KBM-7 (cell line): ENCODE measurements around the gene SASH3.

Source experiments
- DNase-seq: peaks from one replicate; pipeline ENCODE4 v3.0.0-alpha.2; 2015
- in situ Hi-C: fragments of 300-500 bp; cut with MboI; formaldehyde crosslinking; loops from 2 replicates; pipeline ENCODE4 v1.14.3; 2020; ENCODE audit warnings: low sequenced_read_pairs, low pct_unique_long_range_greater_than_20kb, mixed read lengths

SASH3 gene

DNA sequence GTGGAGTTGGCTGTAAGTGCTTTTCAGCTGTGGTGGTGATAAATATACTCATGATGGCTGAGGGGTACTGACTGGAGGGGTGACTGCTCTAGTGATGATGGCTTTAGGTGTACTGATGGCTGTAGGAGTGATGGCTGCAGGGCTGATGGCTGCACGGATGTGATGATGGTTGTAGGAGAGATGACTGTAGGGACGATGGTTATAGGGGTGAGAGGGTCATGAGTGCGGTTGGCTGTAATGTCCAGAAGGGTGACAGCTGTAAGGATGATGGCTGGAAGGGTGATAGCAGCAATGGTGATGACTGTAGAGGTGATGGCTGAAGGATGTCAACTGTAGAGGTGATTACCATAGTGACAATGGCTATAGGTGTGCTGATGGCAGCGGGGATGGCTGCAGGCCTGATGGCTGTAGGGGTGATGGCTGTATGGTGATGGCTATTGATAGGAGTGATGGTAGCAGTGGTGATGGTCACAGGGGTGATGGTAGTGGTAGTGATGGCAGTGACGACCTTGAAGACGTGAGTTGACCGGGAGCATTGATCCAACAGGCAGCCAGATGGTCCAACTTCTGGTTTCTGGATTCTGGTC is 570 bp upstream of the SASH3 start:
- in situ Hi-C loops: no loop called here

DNA sequence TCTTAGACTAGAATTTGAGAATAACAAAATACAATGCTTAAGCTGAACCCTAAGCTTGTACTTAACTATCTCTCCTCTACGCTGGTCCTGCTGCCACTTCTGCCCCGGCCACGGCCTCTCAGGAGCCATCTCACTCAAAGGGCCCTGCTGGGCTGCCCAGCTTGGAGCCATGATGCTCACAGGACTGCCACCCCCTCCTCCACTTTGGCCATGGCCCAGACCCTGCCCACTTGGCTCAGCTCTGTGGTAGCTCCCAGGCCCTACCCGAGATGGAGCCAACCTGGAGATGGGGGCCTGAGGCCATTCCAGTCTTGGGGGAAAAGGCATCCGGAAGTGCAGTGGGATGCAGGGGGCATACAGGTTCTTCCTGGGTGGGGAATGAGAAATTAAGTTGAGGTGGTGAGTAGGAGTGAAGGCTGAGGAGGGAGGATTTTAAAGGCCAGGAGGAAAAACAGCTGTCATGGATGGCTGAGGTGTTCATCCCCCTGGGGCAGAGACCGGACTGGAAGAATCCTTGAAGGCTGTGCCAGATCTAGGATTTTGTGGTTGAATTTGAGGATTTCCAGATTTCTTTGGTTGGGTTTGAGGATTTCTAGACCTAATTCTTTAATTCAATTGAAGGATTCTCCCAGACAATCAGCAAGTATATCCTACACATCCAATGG is 824 bp downstream of the SASH3 start:
- DNase-seq: no peak
- in situ Hi-C loops: no loop called here

More for the DNA sequence above, 570 bp upstream of the SASH3 start:
- no peak for DNase-seq

DNA sequence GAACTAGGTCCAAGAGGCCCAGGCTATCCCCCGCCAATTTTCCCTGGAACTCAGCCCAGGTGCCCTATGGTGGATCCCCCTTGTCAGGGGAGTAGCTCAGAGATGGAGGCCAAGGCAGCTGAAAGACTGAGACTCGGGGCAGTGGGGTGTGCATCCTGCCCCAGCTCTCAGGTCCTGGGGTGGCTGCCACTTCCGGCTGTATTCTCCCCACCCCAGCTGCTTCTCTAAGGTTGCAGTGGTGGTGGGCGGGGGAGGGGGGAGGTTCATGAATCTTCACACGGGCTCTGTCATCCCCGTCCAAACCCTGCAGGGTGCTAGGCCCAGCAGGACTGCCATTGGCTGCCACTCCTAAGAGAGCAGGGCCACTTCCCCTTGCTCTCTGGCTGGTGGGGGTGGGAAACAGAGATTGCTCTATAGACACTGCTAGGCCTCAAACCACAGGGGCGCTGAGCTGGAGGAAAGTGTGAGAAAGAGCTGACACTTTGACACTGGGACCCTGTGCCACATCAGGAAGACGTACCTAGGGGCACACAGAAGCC is 1.5 kb downstream of the SASH3 start:
- in situ Hi-C loops: no loop called here
- peak; percentile 93 for DNase-seq

DNA sequence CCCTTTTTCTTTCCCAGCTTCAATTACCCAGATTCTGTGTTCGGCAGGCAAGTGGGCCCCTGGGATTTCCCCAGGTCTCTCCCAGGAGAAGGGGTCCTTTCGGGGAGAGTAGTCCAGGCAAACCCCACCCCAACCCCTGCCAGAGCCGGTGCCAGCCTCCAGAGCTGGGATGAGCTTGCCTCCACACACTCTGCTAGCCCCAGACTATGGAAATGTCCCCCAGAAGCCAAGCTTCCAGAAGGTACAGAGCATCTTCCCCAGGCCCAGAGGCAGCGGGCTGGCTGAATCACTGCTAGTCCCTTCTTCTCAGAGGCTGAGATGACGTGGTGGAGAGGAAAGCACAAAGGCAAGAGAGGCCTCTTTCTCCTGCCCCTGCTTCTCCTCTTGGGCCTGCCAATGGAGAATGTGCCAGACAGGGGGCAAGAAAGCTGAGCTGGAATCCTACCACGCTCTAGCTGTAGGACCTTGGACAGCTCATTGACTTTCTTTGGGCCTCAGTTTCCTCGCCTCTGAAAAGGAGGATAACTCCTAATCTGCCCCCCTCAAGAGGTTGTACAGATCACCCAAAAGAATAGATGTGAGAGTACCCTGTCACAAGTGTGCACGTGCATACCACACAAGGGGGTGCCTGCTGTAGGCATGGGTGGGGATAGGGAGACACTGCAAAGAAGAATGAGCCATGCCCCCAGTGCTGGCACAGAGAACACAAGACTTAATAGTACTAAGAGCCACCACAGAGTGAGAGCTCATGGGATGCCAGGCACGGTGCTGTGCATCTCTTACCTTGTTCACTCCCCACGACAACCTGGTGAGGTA is 2.1 kb downstream of the SASH3 start:
- in situ Hi-C loops: no loop called here

DNA sequence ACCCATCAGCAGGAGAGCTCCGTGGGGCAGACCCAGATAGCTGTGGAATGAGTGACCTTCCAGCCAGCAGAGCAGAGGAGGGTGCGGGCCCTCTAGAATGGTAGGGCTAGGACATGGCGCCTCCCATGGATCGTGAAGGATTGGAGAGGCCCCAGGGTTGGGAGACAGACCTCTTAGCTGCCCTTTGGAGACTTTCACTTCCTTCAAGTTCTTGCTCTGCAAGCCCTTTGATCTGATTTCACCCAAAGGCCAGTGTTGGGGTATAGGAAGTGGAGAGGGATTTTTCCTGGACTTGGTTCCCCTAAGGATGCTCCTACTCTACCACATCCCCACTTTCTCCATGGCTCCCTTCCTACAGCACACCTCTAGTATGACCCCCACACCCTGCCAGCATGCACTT is 3.0 kb downstream of the SASH3 start:
- no peak for DNase-seq
- in situ Hi-C loops: no loop called here

More for the DNA sequence above, 2.1 kb downstream of the SASH3 start:
- no peak for DNase-seq

DNA sequence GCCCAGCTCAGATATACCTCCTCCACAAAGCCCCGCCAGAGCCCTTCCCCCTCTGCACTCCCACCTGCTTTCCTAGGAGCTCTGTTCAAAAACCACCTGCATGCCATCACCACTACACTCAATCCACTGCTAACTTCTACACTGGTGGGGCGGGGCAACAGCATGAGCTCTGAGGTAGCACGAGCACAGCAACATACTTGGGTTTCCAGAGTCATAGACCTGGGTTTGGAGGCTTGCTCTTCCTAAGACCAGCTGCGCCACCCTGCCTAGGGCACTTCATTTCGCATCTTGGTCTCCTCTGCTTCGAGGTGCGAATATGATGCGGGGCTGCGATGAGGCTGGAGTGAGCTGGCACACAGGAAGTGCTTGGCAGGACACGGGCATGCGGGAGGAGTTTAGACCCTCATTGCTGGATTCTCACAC is 3.6 kb downstream of the SASH3 start:
- no peak for DNase-seq
- in situ Hi-C loops: no loop called here

DNA sequence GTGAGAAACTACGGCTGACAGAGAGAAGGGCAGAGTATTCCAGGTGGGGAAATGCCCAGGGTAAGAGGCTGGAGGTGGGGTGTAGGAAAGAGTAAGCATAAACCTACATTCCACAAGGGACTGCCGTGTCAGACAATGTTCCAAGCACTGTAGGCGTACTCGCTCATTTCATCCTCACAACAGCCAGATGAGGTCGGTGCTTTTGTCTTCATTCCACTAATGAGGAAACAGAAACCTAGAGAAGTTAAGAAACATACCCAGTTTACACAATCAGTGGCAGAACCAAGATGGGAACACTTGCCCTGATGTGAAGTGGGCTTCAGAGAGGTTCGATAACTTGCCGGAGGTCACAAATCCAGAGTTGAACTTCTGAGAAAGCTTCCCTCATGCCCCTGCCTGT is 4.6 kb downstream of the SASH3 start:
- in situ Hi-C loops: no loop called here
- no peak for DNase-seq

DNA sequence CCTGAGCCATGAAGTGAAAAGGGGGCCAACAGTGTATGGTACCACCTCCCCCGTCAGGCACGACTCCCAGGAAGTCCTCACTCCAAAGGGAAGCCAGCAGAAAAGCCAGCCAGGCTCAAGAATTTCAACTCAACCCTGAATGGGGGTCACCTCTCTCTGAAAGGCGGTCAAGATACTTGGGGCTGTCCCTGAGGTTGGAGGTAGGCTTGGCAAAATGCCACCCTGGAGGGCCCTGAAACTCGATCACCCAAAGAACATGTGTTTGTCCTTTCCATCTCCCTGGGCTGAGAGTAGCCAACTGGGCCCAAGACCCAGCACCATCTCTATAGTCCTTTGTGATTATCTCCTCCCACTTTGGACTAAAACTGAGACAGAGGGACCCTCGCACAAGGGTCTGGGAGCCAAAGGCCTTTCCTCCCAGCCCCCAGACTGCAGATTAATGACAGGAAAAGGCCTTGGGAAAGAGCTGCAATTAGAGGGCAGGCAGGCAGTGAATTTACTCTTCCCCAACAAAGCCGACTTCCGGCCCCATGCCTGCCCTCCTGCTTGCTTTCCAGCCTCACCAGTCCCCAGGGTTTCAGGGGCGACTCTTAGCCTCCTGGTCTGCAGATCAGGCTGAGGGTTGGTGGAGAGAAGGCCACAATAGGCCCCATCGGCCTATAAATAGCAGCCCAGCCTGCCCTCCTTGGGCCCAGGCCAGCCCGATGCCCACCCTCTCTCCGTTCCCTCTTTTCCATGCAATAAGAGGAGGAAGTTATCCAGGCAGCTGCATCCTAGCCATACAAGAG is 5.6 kb downstream of the SASH3 start:
- in situ Hi-C loops: no loop called here
- DNase-seq: peak; percentile 80

DNA sequence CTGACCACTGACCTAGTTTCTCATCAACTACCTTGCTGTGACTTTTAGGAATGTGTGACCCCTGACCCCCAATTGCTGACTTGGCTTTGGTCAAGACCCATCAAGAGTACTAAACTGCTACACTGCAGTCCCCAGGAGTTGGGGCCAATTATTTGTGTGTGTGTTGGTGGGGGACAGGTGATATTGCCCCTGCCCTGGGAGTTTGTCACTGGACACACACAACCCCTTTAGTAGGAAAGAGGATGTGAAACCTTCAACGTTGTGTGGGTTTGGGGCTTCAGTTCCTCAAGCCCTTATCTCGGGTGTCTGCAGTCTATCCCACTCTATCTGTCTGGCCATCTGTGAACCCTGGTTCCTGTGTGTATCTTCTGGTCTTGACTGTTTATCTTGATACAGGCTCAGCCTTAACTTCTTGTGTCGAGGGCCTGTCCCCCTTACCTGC is 6.5 kb downstream of the SASH3 start:
- in situ Hi-C loops: no loop called here
- peak; percentile 95 for DNase-seq

DNA sequence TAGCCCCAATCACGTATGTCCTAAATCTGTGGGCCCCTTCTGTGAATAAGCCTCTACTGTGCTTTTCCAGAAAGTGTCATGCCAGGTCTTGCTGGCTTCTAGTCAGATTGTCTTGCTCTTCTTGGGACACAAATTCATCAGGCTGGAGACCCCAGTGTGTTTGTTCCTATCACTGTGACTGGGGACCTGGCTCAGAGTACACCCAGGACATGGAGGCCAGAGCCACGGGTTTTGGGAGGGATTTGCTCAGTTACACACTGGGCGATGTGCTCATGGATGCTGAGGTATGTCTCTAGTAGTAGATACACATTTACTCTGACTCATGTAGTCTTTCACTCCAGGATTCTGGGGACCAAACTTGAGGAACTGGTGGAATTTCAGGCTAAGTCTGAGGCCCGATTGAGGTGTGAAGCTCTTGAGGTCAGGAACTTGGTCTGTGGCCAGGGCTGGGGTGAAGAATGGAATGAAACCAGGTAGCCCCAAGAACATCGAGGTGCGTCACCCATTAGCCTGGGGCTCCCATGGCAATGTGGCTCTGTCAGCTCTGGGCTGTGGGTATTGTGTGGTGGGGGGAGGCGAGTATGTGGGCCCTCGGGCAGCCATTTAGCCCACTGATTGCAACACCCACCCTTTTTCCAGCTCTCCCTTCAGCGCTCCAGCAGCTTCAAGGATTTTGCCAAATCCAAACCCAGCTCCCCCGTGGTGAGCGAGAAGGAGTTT is 7.7 kb downstream of the SASH3 start:
- in situ Hi-C loops: no loop called here
- no peak for DNase-seq

DNA sequence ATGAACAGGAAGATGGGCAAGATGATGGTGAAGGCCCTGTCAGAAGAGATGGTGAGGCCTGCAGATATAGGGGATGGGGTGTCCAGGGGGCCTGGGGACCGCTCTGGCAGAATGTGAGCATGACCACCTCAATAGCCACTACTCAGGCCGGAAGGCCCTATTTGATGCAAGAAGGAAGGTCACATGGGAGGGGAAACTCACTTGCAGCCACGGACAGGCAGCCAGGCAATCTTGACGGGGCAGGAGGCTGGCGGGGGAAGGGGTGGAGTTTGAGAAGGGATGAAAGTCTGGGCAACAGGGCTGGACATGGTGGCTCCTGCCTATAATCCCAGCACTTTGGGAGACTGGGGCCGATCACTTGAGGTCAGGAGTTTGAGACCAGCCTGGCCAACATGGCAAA is 8.8 kb downstream of the SASH3 start:
- no peak for DNase-seq
- in situ Hi-C loops: no loop called here

DNA sequence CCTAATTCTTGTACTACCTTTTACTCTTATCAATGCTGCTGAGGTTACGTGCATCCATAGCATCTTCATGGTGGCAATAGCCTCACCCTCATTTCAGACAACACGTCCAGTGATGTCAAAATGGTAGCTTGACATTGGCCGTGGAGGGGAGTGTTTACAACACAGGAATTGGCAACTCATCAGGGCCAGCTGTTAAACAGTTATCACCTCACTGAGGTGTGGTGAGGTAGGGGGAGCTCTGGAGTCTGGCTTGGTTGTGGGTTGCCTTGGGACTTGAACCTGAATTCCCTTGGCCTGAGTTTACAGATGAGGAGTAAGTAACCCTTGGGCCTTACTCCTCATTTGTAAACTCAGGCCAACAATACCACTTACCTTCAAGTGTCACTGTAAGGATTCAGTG is 10.4 kb downstream of the SASH3 start:
- in situ Hi-C loops: no loop called here
- DNase-seq: no peak

DNA sequence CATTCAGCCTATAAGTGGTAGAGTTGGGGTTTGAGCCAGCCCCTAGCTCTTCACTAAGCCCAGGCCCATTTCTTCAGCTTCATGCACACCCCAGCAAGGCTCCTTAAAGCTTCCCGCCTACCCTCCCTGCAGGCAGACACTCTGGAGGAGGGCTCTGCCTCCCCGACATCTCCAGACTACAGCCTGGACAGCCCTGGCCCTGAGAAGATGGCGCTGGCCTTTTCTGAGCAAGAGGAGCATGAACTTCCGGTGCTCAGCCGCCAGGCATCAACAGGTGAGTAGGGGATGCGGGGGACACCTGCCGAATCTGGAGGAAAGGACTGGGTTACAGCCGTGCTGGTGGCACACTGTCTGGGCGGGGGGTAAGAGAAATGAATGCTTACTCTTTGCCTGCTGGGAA is 11.1 kb downstream of the SASH3 start:
- in situ Hi-C loops: no loop called here
- DNase-seq: no peak

DNA sequence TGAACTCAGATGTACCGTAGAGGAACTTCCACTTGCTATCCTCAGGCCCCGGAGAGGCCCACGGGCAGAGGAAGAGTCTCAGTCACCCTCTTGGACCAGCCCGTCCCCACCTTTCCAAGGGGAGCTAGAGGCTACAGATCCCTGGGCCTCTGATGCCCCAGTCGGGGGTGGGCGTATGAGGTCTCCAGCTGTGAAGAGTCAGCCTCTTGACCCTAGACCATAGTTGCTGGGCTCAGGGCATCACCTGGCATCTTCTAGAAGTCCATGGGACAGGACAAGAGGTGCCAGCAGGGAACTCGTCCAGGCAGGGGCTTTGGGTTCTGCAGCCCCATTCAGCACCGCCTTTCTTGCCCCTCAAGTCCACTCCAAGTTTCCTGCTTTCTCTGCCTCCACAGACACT is 11.6 kb downstream of the SASH3 start:
- in situ Hi-C loops: no loop called here
- DNase-seq: no peak

DNA sequence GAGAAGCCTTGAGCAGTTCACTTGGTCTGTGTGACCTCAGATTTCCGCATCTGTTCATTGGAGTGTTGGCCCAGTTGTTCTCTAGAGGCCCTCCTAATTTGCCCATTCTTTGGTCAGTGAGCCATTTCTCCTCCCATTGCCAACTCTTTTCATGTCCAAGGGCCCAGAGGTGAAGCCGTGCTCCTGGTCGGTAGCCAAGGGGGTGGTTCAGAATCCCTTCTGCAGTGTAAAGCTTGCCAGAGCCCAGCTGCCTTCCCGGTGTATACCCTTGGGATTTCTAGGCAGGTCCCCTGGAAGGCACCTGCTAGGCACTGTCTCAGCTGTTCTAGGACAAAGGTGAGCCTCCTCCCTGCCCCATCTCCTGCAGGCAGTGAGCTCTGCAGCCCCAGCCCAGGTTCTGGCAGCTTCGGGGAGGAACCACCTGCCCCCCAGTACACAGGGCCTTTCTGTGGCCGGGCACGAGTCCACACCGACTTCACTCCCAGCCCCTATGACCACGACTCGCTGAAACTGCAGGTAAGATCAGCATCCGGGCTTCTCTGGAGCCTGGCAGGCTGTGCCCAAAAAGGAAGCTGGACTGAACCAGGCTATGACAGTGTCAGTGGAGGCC is 12.3 kb downstream of the SASH3 start:
- no peak for DNase-seq
- in situ Hi-C loops: no loop called here

DNA sequence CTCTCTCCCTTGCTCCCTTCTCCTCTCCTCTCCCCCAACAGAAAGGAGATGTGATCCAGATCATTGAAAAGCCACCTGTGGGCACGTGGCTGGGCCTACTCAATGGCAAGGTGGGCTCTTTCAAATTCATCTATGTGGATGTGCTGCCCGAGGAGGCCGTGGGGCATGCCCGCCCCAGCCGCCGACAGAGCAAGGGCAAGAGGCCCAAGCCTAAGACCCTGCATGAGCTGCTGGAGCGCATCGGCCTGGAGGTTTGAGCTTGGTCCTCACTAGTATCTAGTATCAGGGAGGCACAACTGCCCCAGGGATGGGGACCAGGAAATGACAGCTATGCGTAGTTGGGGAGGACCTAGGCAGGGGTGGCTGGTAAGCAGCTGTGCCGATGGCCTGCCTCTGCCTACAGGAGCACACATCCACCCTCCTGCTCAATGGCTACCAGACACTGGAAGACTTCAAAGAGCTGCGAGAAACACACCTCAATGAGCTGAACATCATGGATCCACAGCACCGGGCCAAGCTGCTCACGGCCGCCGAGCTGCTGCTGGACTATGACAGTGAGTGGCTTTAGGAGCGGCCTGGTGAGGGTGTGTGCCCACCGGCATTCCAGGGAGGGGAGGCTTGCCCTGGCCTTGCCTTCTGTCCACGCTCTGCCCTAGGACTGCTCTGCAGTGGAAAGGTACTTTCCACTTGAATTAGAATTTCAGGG is 13.0 kb downstream of the SASH3 start:
- in situ Hi-C loops: no loop called here
- no peak for DNase-seq

DNA sequence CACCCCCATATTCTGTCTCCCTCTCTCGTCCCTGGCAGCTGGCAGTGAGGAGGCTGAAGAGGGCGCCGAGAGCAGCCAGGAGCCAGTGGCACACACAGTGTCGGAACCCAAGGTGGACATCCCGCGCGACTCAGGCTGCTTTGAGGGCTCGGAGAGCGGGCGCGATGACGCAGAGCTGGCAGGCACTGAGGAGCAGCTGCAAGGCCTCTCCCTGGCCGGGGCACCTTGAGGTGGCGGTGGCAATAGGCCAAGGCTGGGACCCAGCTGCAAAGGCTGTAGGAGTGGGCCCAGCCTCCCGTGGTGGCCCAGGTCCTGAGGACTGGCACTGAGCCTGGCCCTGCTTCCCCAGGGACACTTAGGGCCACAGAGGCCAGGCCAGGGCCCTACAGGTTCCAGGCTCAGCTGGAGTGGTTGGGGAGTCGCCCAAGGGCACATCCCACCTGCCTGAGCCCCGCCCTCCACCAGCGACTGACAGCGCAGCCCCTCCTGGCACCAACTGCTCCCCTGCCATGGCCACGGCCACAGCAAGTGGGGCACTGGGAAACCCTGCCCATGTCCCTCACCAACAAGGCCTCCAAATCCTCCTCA is 13.9 kb downstream of the SASH3 start:
- in situ Hi-C loops: no loop called here
- no peak for DNase-seq
